GM12801 (cell line): ENCODE data around the gene ADORA2A.

Source experiments
- TF ChIP-seq, protein P1 (sequence below): IDR thresholded peaks from one replicate; pipeline ENCODE4 v1.5.1; 2011; ENCODE audit warnings: control low read depth; ENCODE audit not compliant: insufficient read length; ENCODE audit errors: extremely low read depth

The ADORA2A gene

GRCh38 chr22:24394254-24394653, 33.1 kb upstream of the ADORA2A start:
- TF ChIP-seq, protein P1, sequence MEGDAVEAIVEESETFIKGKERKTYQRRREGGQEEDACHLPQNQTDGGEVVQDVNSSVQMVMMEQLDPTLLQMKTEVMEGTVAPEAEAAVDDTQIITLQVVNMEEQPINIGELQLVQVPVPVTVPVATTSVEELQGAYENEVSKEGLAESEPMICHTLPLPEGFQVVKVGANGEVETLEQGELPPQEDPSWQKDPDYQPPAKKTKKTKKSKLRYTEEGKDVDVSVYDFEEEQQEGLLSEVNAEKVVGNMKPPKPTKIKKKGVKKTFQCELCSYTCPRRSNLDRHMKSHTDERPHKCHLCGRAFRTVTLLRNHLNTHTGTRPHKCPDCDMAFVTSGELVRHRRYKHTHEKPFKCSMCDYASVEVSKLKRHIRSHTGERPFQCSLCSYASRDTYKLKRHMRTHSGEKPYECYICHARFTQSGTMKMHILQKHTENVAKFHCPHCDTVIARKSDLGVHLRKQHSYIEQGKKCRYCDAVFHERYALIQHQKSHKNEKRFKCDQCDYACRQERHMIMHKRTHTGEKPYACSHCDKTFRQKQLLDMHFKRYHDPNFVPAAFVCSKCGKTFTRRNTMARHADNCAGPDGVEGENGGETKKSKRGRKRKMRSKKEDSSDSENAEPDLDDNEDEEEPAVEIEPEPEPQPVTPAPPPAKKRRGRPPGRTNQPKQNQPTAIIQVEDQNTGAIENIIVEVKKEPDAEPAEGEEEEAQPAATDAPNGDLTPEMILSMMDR, result no peak

DNA sequence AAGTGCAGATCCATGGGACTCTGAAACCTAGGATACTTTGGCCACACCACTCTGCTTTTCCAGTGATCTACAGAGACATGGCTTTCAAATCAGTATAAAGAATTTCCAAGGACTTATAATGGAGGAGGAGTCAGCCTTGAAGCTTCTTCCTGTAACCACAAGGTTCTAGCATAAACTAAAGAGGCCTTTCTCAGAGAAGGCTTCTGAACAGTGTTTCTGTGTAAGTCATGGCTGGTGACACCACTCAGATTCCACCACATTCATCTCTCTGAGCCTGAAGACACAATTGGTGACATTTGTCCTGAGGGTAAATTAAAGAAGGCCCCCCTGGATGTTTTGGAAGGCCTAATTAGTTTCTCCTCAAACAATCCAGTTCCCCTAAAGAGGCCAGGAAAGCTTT, 29.0 kb upstream of the ADORA2A start:
- TF ChIP-seq, protein P1, result no peak

DNA sequence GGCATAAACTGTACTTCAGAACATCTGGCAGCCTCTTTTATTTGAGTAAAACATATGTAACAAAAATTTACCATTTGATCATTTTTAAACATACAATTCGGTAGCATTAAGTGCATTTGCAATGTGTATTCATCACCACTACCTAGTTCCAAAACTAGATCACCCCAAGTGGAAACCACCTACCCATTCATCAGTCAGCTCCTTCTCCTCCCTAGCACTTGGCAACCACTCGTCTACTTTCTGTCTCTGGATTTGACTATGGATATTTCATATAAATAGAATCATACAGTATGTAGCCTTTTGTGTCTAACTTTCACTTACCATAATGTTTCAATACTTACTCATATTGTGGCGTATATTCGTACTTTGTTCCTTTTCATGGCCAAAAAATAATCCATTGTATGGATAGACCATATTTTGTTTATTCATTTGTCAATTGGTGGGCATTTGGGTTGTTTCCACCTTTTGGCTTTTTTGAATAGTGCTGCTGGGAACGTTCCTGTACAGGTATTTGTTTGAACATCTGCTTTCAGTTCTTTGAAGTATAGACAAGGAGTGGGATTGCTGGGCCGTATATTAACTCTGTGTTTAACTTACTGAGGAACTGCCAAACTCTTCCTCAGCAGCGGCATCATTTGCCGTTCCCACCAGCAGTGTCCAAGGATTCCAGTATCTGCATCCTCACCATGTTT, 27.2 kb upstream of the ADORA2A start:
- TF ChIP-seq, protein P1, result no peak

DNA sequence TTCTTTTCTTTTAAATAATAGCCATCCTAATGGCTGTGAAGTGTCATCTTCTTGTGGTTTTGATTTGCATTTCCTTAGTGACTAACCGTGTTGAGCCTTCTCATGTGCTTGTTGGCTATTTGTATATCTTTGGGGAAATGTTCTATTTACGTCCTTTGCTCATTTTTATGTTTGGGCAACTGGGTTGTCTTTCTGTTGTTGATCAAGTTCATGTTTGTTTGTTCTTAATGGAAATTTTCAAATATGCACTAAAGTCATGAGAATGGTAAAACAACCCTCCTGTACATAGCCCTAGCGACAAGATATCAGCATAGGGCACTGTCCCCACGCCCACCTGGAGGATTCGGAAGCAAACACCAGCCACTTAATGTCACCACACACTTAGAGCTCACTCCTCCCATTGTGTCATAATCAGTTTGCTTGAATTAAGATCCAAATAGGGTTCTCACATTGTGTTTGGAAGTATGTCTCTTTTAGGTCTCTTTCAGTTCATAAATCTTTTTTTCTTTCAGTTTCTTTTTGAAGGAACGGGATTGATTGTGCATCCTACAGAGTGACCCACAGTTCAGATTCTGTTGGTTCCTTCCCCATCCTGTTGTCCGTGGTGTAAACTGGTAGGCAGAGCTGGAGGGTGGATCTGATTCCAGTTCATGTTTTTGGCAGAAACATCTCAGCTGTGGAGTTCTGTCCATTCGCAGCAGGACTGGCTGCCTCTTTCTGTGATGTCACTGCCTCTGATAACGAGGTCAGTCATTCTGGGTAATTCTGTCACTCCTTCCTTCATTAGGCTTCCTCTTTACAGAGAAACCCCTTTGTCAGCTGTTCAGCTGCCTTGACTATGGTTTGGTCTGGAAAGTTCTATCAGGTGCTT, 26.4 kb upstream of the ADORA2A start:
- TF ChIP-seq, protein P1, result no peak

- TF ChIP-seq, protein P1, result no peak
These were observed 25.4 kb upstream of the ADORA2A start for GRCh38 chr22:24401931-24402367.

- TF ChIP-seq, protein P1, result no peak
These were observed 24.8 kb upstream of the ADORA2A start for GRCh38 chr22:24402460-24403192.

DNA sequence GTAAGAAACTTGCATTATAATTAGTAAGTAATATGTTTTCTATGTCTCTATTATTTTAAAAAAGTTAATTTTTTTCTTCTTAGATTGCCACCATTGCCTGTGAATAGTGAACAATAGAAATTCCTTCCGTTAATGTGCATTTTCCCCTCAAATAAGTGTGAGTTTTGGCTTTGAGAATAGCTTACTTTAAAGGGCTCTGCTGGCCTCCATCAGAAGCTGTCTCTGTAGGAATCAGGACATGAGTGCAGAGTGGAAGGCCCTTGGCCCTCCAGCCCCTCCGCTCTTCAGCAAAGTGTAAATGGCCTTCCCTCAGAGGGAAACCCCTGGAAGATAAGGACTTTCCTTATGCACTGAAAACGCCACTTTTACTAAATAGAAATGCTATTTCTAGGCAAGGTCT, 24.1 kb upstream of the ADORA2A start:
- TF ChIP-seq, protein P1, result no peak
